MCF 10A (cell line): ENCODE measurements around the gene KIAA0753. TPM values are rescaled to one million over a fixed set of nuclear protein-coding genes. Genes with fewer than 3 reads are reported as not detected.

Source experiments
- BruUV-seq: library from RNA; stranded (reverse); fragments of 400-500 nt; replicated peaks from 2 replicates; lab custom pipeline; 2021; lab: Mats Ljungman, UMichigan
- CTCF ChIA-PET: fragments of 300-600 bp; sonication (Branson Sonifier 250); formaldehyde crosslinking; extraction: SDS; loops from one replicate; lab custom pipeline; 2021; ENCODE audit warnings: antibody characterized with exemption, inconsistent platforms; lab: Yijun Ruan, JAX
- POLR2A ChIA-PET: fragments of 300-600, 350-650 bp; sonication (Branson Sonifier 250); formaldehyde crosslinking; extraction: SDS; loops from one replicate; lab custom pipeline; 2020; ENCODE audit warnings: antibody characterized with exemption, inconsistent platforms; lab: Yijun Ruan, JAX
- DNase-seq: peaks from one replicate; pipeline ENCODE4 v3.0.0-alpha.2; 2018; ENCODE audit not compliant: unreplicated experiment
- H3K27ac Mint-ChIP-seq: one replicate; pipeline ENCODE4 v1.8.0; 2022; ENCODE audit warnings: mild to moderate bottlenecking, low read depth, mixed read lengths; ENCODE audit not compliant: unreplicated experiment
- H3K27me3 Mint-ChIP-seq: one replicate; pipeline ENCODE4 v1.8.0; 2022; ENCODE audit warnings: mixed read lengths; ENCODE audit not compliant: insufficient read depth, unreplicated experiment
- H3K36me3 Mint-ChIP-seq: one replicate; pipeline ENCODE4 v1.8.0; 2022; ENCODE audit warnings: mild to moderate bottlenecking, moderate library complexity, mixed read lengths; ENCODE audit not compliant: insufficient read depth, unreplicated experiment
- H3K4me1 Mint-ChIP-seq: one replicate; pipeline ENCODE4 v1.8.0; 2022; ENCODE audit warnings: mixed read lengths; ENCODE audit not compliant: insufficient read depth, unreplicated experiment
- H3K4me3 Mint-ChIP-seq: one replicate; pipeline ENCODE4 v1.8.0; 2022; ENCODE audit warnings: mild to moderate bottlenecking, moderate library complexity, mixed read lengths; ENCODE audit not compliant: unreplicated experiment
- H3K9me3 Mint-ChIP-seq: one replicate; pipeline ENCODE4 v1.8.0; 2022; ENCODE audit warnings: mixed read lengths; ENCODE audit not compliant: unreplicated experiment
- CTCF ChIP-seq: fragments of 200-600 bp; IDR thresholded peaks from one replicate; pipeline ENCODE4 v1.8.0; 2022; ENCODE audit warnings: antibody characterized with exemption, mild to moderate bottlenecking; ENCODE audit not compliant: unreplicated experiment
- intact Hi-C: fragments of 100-400 bp; cut with micrococcal nuclease; formaldehyde crosslinking; loops from 2 replicates; pipeline ENCODE4 v1.14.1; 2022
- total RNA-seq: library from RNA; stranded (reverse); gene quantifications from 2 replicates; pipeline ENCODE4 v1.2.3, GENCODE V29; 2022

Gene KIAA0753
- total RNA-seq, 1 experiment from 2014 or later, result 22.8 TPM

GRCh38 chr17:6648181-6648580 is 7.7 kb upstream of the KIAA0753 start:
- Mint-ChIP-seq H3K27me3 (no peaks in the 10 kb centered on the region), H3K9me3 (peaks cover 1% of the 10 kb centered on the region), H3K4me3 (no peak overlapping the region), H3K27ac (no peak overlapping the region), H3K36me3 (peaks cover 60% of the 10 kb centered on the region), H3K4me1 (peaks cover 32% of the 10 kb centered on the region)
- peak; percentile 32 for TF ChIP-seq CTCF
- intact Hi-C loops, result loop anchor here (2.0 kb wide), 1 partner anchor 175 kb away; no protein-coding TSS in a partner anchor
- ChIA-PET CTCF (interaction anchor here (0.6 to 2.3 kb wide), 7 partner anchors 9 to 213 kb away, joined by 3 to 15 read pairs (median 3); no protein-coding TSS in a partner anchor), POLR2A (interaction anchor here (0.9 to 1.0 kb wide), 3 partner anchors 40 to 175 kb away, joined by 3 to 6 read pairs (median 6); no protein-coding TSS in a partner anchor)
- DNase-seq, result no peak
- BruUV-seq, result no TSS peak

GRCh38 chr17:6643451-6644125 is 3.1 kb upstream of the KIAA0753 start:
- BruUV-seq, result no TSS peak
- Mint-ChIP-seq H3K9me3 (no peaks in the 10 kb centered on the region), H3K36me3 (peaks cover 66% of the 10 kb centered on the region), H3K4me3 (no peak overlapping the region), H3K4me1 (peaks cover 23% of the 10 kb centered on the region), H3K27ac (no peak overlapping the region), H3K27me3 (no peaks in the 10 kb centered on the region)
- POLR2A ChIA-PET, result interaction anchor here (0.6 to 0.9 kb wide), 3 partner anchors 56 to 1204 kb away, joined by 3 to 4 read pairs (median 3); partner anchors contain the start of gene C1QBP
- DNase-seq, result no peak
- CTCF ChIA-PET, result no interaction called here
- TF ChIP-seq CTCF, result no peak
- intact Hi-C loops, result no loop called here

- BruUV-seq, result no TSS peak
- H3K4me1 Mint-ChIP-seq, result peaks cover 31% of the 10 kb centered on the region
- ChIA-PET CTCF (interaction anchor here (0.7 kb wide), 1 partner anchor 171 kb away, joined by 3 read pairs; no protein-coding TSS in a partner anchor), POLR2A (interaction anchor here (0.7 to 3.9 kb wide), 14 partner anchors 8 to 370 kb away, joined by 3 to 57 read pairs (median 8); partner anchors contain the start of genes C17orf100, MED31 and RNASEK)
- H3K36me3 Mint-ChIP-seq, result peaks cover 56% of the 10 kb centered on the region
- H3K4me3 Mint-ChIP-seq, result peak overlapping the region; percentile 96
- no peaks in the 10 kb centered on the region for H3K9me3 Mint-ChIP-seq
- no peak for DNase-seq
- intact Hi-C loops, result no loop called here
- no peaks in the 10 kb centered on the region for H3K27me3 Mint-ChIP-seq
- no peak overlapping the region for H3K27ac Mint-ChIP-seq
- no peak for TF ChIP-seq CTCF
These were observed 2.1 kb upstream of the KIAA0753 start for GRCh38 chr17:6642592-6642991.

- H3K27me3 Mint-ChIP-seq, result no peaks in the 10 kb centered on the region
- no peaks in the 10 kb centered on the region for H3K9me3 Mint-ChIP-seq
- H3K4me3 Mint-ChIP-seq, result peak overlapping the region; percentile 96
- peak; percentile 33 for DNase-seq
- H3K4me1 Mint-ChIP-seq, result peaks cover 31% of the 10 kb centered on the region
- TSS peak; percentile 59 for BruUV-seq
- ChIA-PET CTCF (interaction anchor here (0.7 to 1.9 kb wide), 3 partner anchors 8 to 380 kb away, joined by 3 to 7 read pairs (median 3); no protein-coding TSS in a partner anchor), POLR2A (interaction anchor here (0.6 to 3.9 kb wide), 24 partner anchors 8 to 375 kb away, joined by 3 to 57 read pairs (median 5); partner anchors contain the start of genes C17orf100, MED31 and RNASEK)
- intact Hi-C loops, result loop anchor here (2.0 kb wide), 1 partner anchor 87 kb away; no protein-coding TSS in a partner anchor
- peak overlapping the region; percentile 96 for H3K27ac Mint-ChIP-seq
- peaks cover 59% of the 10 kb centered on the region for H3K36me3 Mint-ChIP-seq
- TF ChIP-seq CTCF, result no peak
These were observed 844 bp upstream of the KIAA0753 start for GRCh38 chr17:6641247-6641863.
